AML-193 (cell line): Measurements from ENCODE around the gene GTSE1.
"Not testable (repeated sequence)": the region's sequence is repeated elsewhere in the genome, so short reads cannot be mapped to it uniquely, and the experiment has no call there.

Source experiments
- DNase-seq, 2 experiments: peaks; one replicate each; lab custom pipeline; 2025; lab: John Stamatoyannopoulos, UW

Gene GTSE1

GRCh38 chr22:46296257-46297150 lies at the start of gene GTSE1:
Gene GTSE1, plus strand, starts transcription at chr22:46296870. Its CDS starts 531 bp downstream, at chr22:46297401.
- DNase-seq: peak; percentile 94 to 95

- no peak for DNase-seq
Measured at GRCh38 chr22:46247443-46247975, 49.2 kb upstream of the GTSE1 start.

GRCh38 chr22:46250035-46250782 lies 46.5 kb upstream of the GTSE1 start, which contains the start of gene CDPF1:
Gene CDPF1, minus strand, starts transcription at chr22:46250293. Its CDS starts 2,009 bp downstream, at chr22:46248284.
- peak; percentile 80 for DNase-seq

- DNase-seq: no peak
Measured at GRCh38 chr22:46250783-46251125, 45.9 kb upstream of the GTSE1 start.

- DNase-seq: no peak
Measured at GRCh38 chr22:46251266-46251665, 45.4 kb upstream of the GTSE1 start.

GRCh38 chr22:46251816-46252380 lies 44.8 kb upstream of the GTSE1 start:
- DNase-seq: no peak

- no peak for DNase-seq
Measured at GRCh38 chr22:46256358-46256958, 40.2 kb upstream of the GTSE1 start.

GRCh38 chr22:46259374-46259773 lies 37.3 kb upstream of the GTSE1 start:
- DNase-seq: peak; percentile 76 to 81

GRCh38 chr22:46260038-46260437 lies 36.6 kb upstream of the GTSE1 start:
- DNase-seq: no peak

- DNase-seq: no peak
Measured at GRCh38 chr22:46262449-46263215, 34.0 kb upstream of the GTSE1 start.

GRCh38 chr22:46263216-46263590 lies 33.5 kb upstream of the GTSE1 start, which contains the start of gene PKDREJ:
Gene PKDREJ, minus strand, starts transcription at chr22:46263343. Its CDS starts 21 bp downstream, at chr22:46263322.
- no peak for DNase-seq

- DNase-seq: not testable (repeated sequence)
Measured at GRCh38 chr22:46264520-46264919, 32.1 kb upstream of the GTSE1 start.

GRCh38 chr22:46265627-46266026 lies 31.0 kb upstream of the GTSE1 start:
- DNase-seq: not testable (repeated sequence)

- DNase-seq: peak; percentile 68 to 75
Measured at GRCh38 chr22:46267431-46268279, 29.0 kb upstream of the GTSE1 start, which contains the start of gene TTC38. Gene TTC38, plus strand, starts transcription at chr22:46268008. Its CDS starts 32 bp downstream, at chr22:46268040.

- no peak for DNase-seq
Measured at GRCh38 chr22:46269564-46269963, 27.1 kb upstream of the GTSE1 start.

GRCh38 chr22:46272196-46272595 lies 24.5 kb upstream of the GTSE1 start:
- no peak for DNase-seq

GRCh38 chr22:46272762-46273431 lies 23.8 kb upstream of the GTSE1 start:
- DNase-seq: no peak

- DNase-seq: no peak
Measured at GRCh38 chr22:46273432-46274148, 23.1 kb upstream of the GTSE1 start.

- DNase-seq: no peak
Measured at GRCh38 chr22:46274381-46274780, 22.3 kb upstream of the GTSE1 start.
